IPS-11a (cell line): ENCODE results near the gene INPP5A.
"Not testable (repeated sequence)": the region's sequence is repeated elsewhere in the genome, so short reads cannot be mapped to it uniquely, and the experiment has no call there.

Experiments
- H3K4me3 ChIP-seq: one replicate; pipeline ENCODE4 v1.5.1; 2013; ENCODE audit warnings: low read depth, low read length, control low read depth

INPP5A gene

DNA sequence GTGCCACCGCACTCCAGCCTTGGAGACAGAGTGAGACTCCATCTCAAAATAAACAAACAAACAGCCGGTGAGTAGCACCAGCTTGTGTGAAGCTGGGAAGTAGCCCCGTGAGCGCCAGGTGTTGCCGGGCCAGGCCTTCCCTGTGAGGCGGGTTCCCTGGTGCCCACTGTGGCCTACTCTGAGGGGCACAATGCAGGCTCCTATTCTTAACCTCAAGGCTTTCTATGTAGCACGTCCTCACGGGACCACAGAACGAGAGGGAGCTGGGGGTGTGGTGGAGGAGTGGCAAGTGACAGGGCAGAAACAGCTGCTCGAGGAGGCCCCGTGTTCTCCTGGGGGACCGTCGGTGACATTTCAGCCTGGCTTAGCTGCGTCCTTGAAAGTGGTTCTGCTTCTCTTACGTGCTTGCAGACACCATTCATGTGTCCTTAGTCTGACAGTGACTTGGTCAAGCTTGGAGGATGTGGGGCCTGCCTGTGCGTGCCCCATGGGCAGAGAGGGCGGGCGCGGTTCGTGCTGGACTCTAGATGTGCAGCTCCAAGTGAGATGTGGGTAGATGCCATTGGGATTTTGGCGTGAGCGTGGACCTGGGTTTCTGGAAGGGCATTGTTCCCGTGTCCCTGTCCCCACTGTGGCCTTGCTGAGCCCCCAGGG, 131.7 kb downstream of the INPP5A start:
- H3K4me3 ChIP-seq, result no peak overlapping the region

- H3K4me3 ChIP-seq, result no peak overlapping the region
Measured at GRCh38 chr10:132670546-132671227, 133.1 kb downstream of the INPP5A start.

- no peak overlapping the region for H3K4me3 ChIP-seq
Measured at GRCh38 chr10:132671228-132672154, 133.9 kb downstream of the INPP5A start.

- not testable (repeated sequence) for H3K4me3 ChIP-seq
Measured at GRCh38 chr10:132673746-132674145, 136.2 kb downstream of the INPP5A start.

DNA sequence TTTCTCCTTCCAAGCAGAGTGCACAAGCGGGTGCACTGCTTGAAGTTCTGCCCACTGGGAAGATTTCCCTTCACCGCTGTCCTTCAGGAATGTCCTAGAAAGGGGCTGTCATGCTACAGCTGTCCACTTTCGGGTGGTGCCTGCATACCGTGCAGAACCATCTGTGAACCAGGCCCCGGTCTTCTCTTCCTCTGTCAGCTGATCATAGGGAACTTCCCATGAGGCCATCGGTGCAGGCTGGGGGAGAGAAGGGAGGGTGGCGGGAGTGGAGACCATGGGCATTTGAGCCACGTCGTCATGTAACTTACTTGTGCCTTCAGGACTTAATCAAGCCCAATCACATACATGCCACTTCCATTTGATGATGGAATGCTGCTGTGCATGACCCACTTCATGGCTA, 136.7 kb downstream of the INPP5A start:
- no peak overlapping the region for H3K4me3 ChIP-seq

- no peak overlapping the region for H3K4me3 ChIP-seq
Measured at GRCh38 chr10:132675031-132675740, 137.6 kb downstream of the INPP5A start.

DNA sequence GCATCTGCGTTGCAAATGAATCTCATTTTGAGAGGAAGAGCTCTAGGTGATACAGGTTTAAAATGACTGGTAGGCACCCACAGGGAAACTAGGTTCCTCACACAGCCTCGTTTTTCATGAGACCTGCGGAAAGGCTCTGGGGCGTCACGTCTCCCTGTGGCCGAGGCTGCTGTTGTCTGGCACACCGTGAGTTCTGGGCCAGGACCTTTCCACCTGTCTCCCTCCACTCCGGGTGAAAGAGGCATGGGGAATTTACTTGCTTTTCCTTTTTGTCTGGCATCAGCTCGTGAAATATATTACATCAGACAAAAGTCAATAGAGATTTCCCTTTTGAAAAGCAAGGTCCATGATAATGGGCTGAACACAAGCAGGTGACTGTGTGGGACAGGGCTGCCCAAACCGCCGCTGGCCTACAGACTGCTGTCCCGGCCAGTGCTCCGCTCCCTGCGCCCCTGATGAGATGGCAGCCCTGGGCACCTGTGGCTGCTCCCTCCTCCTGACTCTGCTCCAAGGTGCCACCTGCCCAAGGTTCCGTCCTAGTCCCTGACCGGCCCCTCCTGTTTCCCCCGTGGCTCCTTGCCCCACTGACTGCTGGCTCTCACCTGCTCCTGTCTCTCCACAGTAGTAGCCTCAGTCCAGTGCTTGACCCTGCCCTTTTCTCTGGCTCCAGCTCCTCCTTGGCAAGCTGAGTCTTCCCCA, 138.8 kb downstream of the INPP5A start:
- H3K4me3 ChIP-seq, result no peak overlapping the region

DNA sequence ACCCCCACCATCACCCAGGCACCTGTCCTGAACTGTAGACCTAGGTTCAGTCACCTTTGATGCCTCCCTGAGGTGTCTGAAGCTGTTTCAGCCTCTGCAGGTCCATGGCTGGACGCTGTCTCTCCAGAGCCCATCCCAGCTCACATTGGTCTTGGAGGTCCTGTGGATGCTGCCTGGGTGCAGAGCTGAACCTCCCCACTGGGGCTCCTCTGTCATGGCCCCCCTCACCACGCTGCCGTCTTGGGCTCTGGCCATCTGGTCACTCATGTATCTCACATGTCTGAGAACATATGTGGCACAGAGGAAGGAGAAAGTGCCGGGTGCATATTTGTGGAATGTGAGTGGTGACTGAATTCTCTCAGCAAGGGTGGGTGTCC, 139.5 kb downstream of the INPP5A start:
- H3K4me3 ChIP-seq, result no peak overlapping the region

DNA sequence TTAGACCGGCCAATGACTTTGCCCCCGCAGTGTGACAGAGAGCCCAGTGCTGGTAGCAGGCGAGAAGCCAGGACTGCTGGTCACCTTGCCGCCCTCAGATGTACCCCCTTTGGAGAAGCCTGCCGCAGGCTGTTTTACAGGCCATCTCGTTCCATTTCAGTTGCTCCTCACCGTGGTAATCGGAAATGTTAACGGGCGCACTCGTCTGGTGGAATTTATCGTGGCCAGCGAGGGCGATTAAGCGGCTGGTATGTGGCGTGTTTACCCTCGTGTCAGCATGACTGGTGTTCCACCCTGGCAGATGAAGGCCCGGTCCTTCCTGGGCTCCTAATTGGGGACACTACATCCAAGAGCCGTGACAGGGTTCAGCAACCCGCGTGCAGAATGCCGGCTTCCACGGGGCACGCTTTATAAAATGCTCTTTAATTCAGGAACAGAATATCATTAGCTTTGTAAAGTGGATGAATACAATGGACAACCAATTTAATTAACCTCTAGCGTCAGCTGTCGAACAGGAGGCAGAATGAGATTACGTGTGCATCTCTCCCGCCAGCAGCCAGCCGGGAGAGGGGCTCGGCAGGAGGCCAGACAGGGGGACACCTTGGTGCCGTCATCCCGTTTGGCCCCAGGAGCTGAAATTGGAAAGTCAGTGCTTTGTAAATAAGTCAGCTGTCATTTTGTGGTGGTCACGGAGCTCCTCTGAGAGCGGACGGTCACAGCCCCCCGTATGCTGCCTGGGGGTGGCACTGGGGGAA, 140.1 kb downstream of the INPP5A start:
- H3K4me3 ChIP-seq, result no peak overlapping the region

- H3K4me3 ChIP-seq, result no peak overlapping the region
Measured at GRCh38 chr10:132678436-132679216, 141.0 kb downstream of the INPP5A start.

DNA sequence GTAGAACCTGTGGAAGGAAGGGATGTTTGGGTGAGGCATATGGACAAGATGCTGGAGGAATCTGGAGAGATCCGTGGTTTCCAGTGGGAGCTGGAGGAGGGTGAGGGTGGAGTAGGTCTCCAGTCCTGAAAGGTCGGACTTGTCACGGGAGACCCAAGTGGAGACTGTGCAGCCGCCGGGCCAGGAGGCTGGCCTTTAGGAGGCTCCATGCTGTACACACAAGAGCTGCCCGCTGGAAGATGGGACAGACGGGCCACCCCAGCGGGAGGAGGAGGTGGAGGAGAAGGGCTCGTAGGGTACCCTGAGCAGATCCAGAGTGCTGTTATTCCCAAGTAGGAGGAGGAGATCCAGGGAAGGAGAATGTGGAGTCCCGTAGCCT, 141.6 kb downstream of the INPP5A start:
- H3K4me3 ChIP-seq, result no peak overlapping the region

- no peak overlapping the region for H3K4me3 ChIP-seq
Measured at GRCh38 chr10:132679640-132680039, 142.1 kb downstream of the INPP5A start.

DNA sequence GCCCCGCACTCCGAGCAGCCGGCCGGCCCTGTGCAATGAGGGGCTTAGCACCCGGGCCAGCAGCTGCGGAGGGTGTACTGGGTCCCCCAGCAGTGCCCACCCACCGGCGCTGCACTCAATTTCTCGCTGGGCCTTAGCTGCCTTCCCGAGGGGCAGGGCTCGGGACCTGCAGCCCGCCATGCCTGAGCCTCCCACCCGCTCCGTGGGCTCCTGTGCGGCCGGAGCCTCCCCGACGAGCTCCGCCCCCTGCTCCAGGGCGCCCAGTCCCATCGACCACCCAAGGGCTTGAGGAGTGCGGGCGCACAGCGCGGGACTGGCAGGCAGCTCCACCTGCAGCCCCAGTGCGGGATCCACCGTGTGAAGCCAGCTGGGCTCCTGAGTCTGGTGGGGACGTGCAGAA, 143.2 kb downstream of the INPP5A start:
- H3K4me3 ChIP-seq, result not testable (repeated sequence)

- H3K4me3 ChIP-seq, result no peak overlapping the region
Measured at GRCh38 chr10:132681858-132682755, 144.5 kb downstream of the INPP5A start.

GRCh38 chr10:132684164-132684891, 146.7 kb downstream of the INPP5A start:
- no peak overlapping the region for H3K4me3 ChIP-seq

DNA sequence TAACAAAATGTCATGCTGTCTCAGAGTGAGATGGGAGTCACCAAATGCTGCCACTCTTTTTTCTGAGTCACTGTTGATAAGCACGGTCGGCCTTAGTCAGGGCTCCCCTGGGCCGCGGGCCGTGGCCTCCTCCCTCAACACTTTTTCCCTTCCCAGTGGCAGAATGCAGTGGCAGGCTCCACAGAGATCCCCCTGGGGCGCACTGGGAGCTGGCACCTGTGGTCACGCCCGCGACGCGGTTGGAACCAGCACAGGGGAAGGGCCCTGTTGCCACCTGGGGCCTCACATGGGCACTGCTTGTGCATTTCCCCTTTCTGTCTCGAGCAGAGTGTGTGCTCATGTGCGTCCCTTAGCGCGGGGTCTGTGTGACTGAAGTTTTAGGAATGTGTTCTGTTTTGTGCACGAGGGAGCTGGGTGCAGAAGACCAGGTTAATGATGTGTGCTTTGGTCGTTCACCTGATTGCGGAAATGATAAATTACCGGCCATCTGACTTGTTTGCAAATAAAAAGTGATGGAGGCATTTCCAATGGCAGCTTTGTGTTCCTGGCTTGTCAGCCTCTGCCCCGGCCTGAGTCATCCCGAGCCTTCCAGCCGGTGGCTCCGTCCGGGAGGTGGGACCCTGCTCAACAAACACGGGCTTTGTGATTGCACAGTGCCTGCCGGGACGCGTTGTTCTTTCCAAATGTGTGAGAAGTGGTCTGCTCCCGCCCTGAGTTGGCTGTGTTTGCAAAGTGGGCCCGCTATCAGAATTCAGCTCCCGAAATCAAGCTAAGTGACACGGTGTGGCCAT, 147.7 kb downstream of the INPP5A start:
- no peak overlapping the region for H3K4me3 ChIP-seq
